HepG2 (cell line): ENCODE measurements around the gene GRHL1. TPM values are rescaled to one million over a fixed set of nuclear protein-coding genes. Genes with fewer than 3 reads are reported as not detected.

Experiments
- CEBPB ChIP-seq: IDR thresholded peaks from 2 replicates; pipeline ENCODE4 v1.6.1; 2011; ENCODE audit warnings: low read depth, low read length, improper control_type of control experiment, borderline replicate concordance
- FOXK1 ChIP-seq: sonication (generic); formaldehyde crosslinking; IDR thresholded peaks from 2 replicates; pipeline ENCODE4 v1.4.0; 2020; ENCODE audit warnings: low read depth, missing genetic modification reagents, borderline replicate concordance
- HMG20B ChIP-seq: conservative IDR thresholded peaks from 2 replicates; pipeline ENCODE4 v1.6.1; 2016; ENCODE audit warnings: missing genetic modification reagents, missing compliant biosample characterization
- MAX ChIP-seq: IDR thresholded peaks from 2 replicates; pipeline ENCODE4 v1.6.1; 2012; ENCODE audit warnings: inconsistent platforms
- MED1 ChIP-seq: sonication (generic); formaldehyde crosslinking; IDR thresholded peaks from 2 replicates; pipeline ENCODE4 v1.4.0; 2020; ENCODE audit warnings: missing genetic modification reagents
- MIXL1 ChIP-seq: IDR thresholded peaks from 2 replicates; pipeline ENCODE4 v1.6.1; 2016
- PBX3 ChIP-seq: sonication (generic); formaldehyde crosslinking; IDR thresholded peaks from 2 replicates; pipeline ENCODE4 v1.8.1; 2023; ENCODE audit warnings: missing genetic modification reagents, inconsistent platforms, borderline replicate concordance
- PHF21A ChIP-seq: sonication (generic); formaldehyde crosslinking; IDR thresholded peaks from 2 replicates; pipeline ENCODE4 v1.5.0; 2020; ENCODE audit warnings: mild to moderate bottlenecking, missing genetic modification reagents
- SP5 ChIP-seq: IDR thresholded peaks from 2 replicates; pipeline ENCODE4 v1.6.1; 2016; ENCODE audit warnings: low read depth, borderline replicate concordance
- TOE1 ChIP-seq: sonication (generic); formaldehyde crosslinking; IDR thresholded peaks from 2 replicates; pipeline ENCODE4 v1.4.0; 2020; ENCODE audit warnings: mild to moderate bottlenecking, missing genetic modification reagents
- TP53 ChIP-seq: sonication (generic); formaldehyde crosslinking; conservative IDR thresholded peaks from 2 replicates; pipeline ENCODE4 v1.4.0; 2020; ENCODE audit warnings: missing genetic modification reagents
- U2AF2 ChIP-seq: fragments of 200-400 bp; formaldehyde crosslinking; IDR thresholded peaks from 2 replicates; pipeline ENCODE4 v1.6.1; 2017; ENCODE audit warnings: low read depth, mild to moderate bottlenecking, low read length
- UBTF ChIP-seq: sonication (generic); formaldehyde crosslinking; IDR thresholded peaks from 2 replicates; pipeline ENCODE4 v1.4.0; 2020; ENCODE audit warnings: mild to moderate bottlenecking, missing genetic modification reagents
- ZFP37 ChIP-seq: sonication (generic); formaldehyde crosslinking; IDR thresholded peaks from 2 replicates; pipeline ENCODE4 v1.4.0; 2020; ENCODE audit warnings: missing genetic modification reagents, borderline replicate concordance
- ZHX1 ChIP-seq: sonication (generic); formaldehyde crosslinking; IDR thresholded peaks from 2 replicates; pipeline ENCODE4 v1.8.1; 2022; ENCODE audit warnings: low read depth, mild to moderate bottlenecking, missing genetic modification reagents
- ZNF362 ChIP-seq: sonication (generic); formaldehyde crosslinking; IDR thresholded peaks from 2 replicates; pipeline ENCODE4 v1.4.0; 2020; ENCODE audit warnings: missing genetic modification reagents, mild to moderate bottlenecking, borderline replicate concordance
- ZNF468 ChIP-seq: sonication (generic); formaldehyde crosslinking; IDR thresholded peaks from 2 replicates; pipeline ENCODE4 v1.8.0; 2022; ENCODE audit warnings: mild to moderate bottlenecking, moderate library complexity, missing genetic modification reagents
- ZNF556 ChIP-seq: sonication (generic); formaldehyde crosslinking; IDR thresholded peaks from 2 replicates; pipeline ENCODE4 v1.4.0; 2020; ENCODE audit warnings: mild to moderate bottlenecking, missing genetic modification reagents, borderline replicate concordance
- ZNF7 ChIP-seq: IDR thresholded peaks from 2 replicates; pipeline ENCODE4 v1.6.1; 2016; ENCODE audit warnings: missing biosample characterization, missing genetic modification reagents
- ZNF784 ChIP-seq: sonication (generic); formaldehyde crosslinking; IDR thresholded peaks from 2 replicates; pipeline ENCODE4 v1.5.1; 2020; ENCODE audit warnings: missing genetic modification reagents, mild to moderate bottlenecking, borderline replicate concordance
- ZSCAN21 ChIP-seq: sonication (generic); formaldehyde crosslinking; IDR thresholded peaks from 2 replicates; pipeline ENCODE4 v1.8.0; 2022; ENCODE audit warnings: mild to moderate bottlenecking, missing genetic modification reagents, moderate library complexity, borderline replicate concordance
- polyA plus RNA-seq, 8 experiments: library from polyadenylated mRNA; depleted of rRNA in 3 of 8; stranded (reverse) in 7 of 8; unstranded in 1 of 8; fragments of >200 nt; fragmentation: Illumina TruSeq in 4 of 8; extraction: Trizol in 4 of 8; gene quantifications; 2 replicates each; pipeline versions ENCODE4 v1.2.1 to v1.2.3, GENCODE V29; 2011 to 2016; ENCODE audit warnings: low read depth in 4 of 8, missing spikeins in 1 of 8, mixed read lengths in 1 of 8; ENCODE audit not compliant: insufficient read depth in 1 of 8
- total RNA-seq, 5 experiments: library from RNA; depleted of rRNA; stranded (reverse); fragments of >200 nt; fragmentation: Illumina TruSeq; extraction: Trizol; gene quantifications; 2 replicates each; pipeline ENCODE4 v1.2.3, GENCODE V29; 2016; ENCODE audit warnings: low read depth in 1 of 5

GRHL1 gene
- total and polyA plus RNA-seq, 2 of the 13 experiments (the other 11 are each of a cell fraction or from before 2014, with no cell fraction given), result 9.3 to 12.0 TPM

GRCh38 chr2:9949239-9949991 lies 2.1 kb upstream of the GRHL1 start (continued):
- TF ChIP-seq ZHX1 (CRISPR knock-in tag) (no peak), TP53 (CRISPR knock-in tag) (no peak), PHF21A (CRISPR knock-in tag) (peak; percentile 39; the same call in 1 of the 2 replicates), PBX3 (CRISPR knock-in tag) (no peak), SP5 (CRISPR knock-in tag) (peak; percentile 63; the same call in 1 of the 2 replicates), MAX (peak; percentile 61; the same call in 1 of the 2 replicates), UBTF (CRISPR knock-in tag) (peak; percentile 23; the same call in 1 of the 2 replicates), HMG20B (CRISPR knock-in tag) (no peak), ZNF468 (CRISPR knock-in tag) (no peak), MED1 (CRISPR knock-in tag) (peak; percentile 85), ZNF784 (no peak), ZNF362 (peak; percentile 85), FOXK1 (CRISPR knock-in tag) (no peak), CEBPB (no peak), TOE1 (CRISPR knock-in tag) (no peak), ZSCAN21 (CRISPR knock-in tag) (0 out of 2 replicates have a peak, but pooled peaks have one; percentile 26), ZNF7 (no peak), ZFP37 (CRISPR knock-in tag) (no peak), MIXL1 (peak; percentile 11; the same call in 1 of the 2 replicates), ZNF556 (CRISPR knock-in tag) (no peak), U2AF2 (no peak)
